NCI-H2107 treated with DMSO at 0.1 percent for 48 hours (cell line): ENCODE results near the gene KIR2DL3.
"Not testable (repeated sequence)": the region's sequence is repeated elsewhere in the genome, so short reads cannot be mapped to it uniquely, and the experiment has no call there.

Experiments
- DNase-seq: peaks from one replicate; lab custom pipeline; 2025; ENCODE audit not compliant: unreplicated experiment; lab: John Stamatoyannopoulos, UW

KIR2DL3 gene

GRCh38 chr19:54738306-54738705 lies at the start of gene KIR2DL3:
TSS of gene KIR2DL3 (plus strand) at chr19:54738513. CDS start at chr19:54738546, 33 bp downstream.
- DNase-seq: not testable (repeated sequence)

GRCh38 chr19:54691582-54692297 lies 46.6 kb upstream of the KIR2DL3 start:
- no peak for DNase-seq

GRCh38 chr19:54692298-54692615 lies 46.1 kb upstream of the KIR2DL3 start:
- no peak for DNase-seq

DNA sequence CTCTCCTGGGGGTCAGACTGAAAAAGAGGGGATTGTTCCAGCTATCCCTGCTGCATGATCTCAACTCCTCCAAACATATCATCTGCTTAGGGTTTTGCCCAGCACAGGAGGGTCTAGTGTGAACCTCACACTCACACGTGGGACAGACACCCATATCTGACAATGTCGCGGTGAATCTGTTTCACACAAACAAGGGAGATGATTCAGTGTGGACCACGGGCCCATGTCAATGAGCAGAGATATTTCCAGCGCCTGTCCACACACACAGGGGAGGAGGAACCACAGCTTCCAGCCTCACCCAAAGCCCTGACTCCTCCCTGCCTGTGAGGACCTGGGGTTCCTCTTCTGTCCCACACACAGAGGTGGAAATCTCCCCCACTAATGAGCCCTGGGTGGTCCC lies 43.7 kb upstream of the KIR2DL3 start:
- no peak for DNase-seq

- no peak for DNase-seq
Measured at GRCh38 chr19:54696117-54696548, 42.2 kb upstream of the KIR2DL3 start.

DNA sequence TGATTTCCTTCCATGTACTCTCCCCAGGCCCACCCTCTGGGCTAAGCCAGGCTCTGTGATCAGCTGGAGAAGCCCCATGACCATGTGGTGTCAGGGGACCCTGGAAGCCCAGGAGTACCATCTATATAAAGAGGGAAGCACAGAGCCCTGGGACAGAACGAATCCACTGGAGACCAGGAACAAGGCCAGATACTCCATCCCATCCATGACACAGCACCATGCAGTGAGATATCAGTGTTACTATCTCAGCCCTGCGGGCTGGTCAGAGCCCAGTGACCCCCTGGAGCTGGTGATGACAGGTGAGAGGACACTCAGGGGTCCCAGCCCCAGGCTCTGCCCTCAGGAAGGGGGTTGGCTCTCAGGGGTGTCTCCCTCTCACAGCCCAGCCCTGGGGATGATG lies 41.5 kb upstream of the KIR2DL3 start:
- no peak for DNase-seq

DNA sequence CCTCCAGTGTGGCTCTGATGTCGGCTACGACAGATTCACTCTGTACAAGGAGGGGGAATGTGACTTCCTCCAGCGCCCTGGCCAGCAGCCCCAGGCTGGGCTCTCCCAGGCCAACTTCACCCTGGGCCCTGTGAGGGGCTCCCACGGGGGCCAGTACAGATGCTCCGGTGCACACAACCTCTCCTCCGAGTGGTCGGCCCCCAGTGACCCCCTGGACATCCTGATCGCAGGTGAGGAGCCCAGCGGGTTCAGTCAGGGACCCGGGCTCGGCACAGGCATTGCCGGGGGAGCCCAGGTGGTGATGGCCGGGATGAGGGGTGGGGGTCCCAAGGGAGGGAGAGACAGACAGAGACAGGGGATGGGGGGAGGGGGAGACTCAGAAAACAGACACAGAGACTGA lies 40.6 kb upstream of the KIR2DL3 start:
- DNase-seq: not testable (repeated sequence)

DNA sequence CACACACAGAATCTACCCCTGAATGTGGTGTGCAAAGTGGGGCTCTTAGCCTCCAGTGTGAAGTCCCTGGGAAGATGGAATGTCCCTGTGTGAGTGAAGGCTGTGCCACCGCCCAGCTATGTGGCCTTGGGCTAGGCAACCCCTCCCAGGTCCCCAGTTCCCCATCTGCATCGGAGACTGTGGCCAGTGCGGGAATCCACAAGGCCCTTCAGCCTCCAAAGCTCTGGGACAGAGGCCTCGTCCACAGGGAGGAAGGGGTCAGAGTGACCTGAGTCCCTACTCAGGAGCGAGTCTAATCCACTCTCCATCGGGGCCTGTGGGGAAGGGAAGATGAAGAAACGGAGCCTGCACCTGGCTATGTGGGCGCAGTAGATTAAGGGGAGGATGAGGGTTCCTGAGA lies 33.4 kb upstream of the KIR2DL3 start:
- DNase-seq: no peak

DNA sequence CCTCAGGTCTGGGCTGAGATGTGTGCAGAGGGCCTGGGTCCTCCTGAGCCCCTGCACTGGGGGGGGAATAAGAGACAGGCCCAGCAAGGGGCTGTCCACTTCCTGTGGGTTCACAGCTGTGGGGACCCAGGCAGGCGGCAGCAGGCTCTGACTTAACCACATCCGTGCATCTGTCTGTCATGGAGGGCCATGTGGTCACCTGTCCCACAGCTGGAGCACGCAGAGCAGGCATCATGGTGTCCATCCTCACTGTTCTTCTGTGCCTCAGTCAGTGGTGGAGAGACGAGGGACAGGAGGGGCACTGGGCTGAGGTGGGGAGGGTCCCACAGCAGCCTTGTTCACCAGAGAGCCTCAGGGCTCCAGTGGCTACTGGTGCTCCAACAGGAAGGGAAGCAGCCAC lies 30.4 kb upstream of the KIR2DL3 start:
- DNase-seq: no peak

- peak; percentile 79 for DNase-seq
Measured at GRCh38 chr19:54708781-54709180, 29.5 kb upstream of the KIR2DL3 start.

GRCh38 chr19:54709212-54709948 lies 28.9 kb upstream of the KIR2DL3 start:
- DNase-seq: no peak

DNA sequence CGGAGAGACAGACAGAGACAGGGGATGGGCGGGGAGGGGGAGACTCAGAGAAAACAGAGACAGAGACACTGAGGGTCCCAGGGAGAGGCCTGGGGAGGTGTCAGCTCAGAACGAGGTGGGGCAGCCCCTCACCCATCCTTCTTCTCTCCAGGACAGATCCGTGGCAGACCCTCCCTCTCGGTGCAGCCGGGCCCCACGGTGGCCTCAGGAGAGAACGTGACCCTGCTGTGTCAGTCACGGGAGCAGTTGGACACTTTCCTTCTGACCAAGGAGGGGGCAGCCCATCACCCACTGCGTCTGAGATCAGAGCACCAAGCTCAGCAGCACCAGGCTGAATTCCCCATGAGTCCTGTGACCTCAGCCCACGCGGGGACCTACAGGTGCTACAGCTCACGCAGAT lies 28.4 kb upstream of the KIR2DL3 start:
- not testable (repeated sequence) for DNase-seq

- DNase-seq: no peak
Measured at GRCh38 chr19:54724142-54724541, 14.2 kb upstream of the KIR2DL3 start, which contains the start of gene KIR3DL3. TSS of gene KIR3DL3 (plus strand) at chr19:54724442. CDS start at chr19:54724497, 55 bp downstream.

- DNase-seq: no peak
Measured at GRCh38 chr19:54724644-54725043, 13.7 kb upstream of the KIR2DL3 start.

DNA sequence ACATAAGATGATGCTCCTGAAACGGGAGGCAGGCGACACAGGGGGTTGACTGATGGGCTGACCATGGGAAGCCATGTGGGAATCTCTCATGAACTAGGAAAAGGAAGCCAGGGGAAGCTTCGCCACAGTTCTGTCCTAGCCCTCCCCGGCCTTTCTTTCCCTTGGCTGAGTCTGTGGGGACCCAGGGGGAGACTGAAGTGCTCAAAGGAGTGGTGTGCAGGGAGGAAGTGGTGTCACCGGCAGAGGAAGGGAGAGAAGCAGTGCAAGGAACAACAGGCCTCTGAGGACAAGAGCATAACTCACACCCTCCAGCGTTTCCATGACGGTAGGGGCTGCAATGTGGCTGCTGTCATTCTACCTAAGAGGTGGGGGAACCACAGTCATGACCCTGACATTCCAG lies 13.0 kb upstream of the KIR2DL3 start:
- no peak for DNase-seq

- no peak for DNase-seq
Measured at GRCh38 chr19:54727562-54727961, 10.8 kb upstream of the KIR2DL3 start.

DNA sequence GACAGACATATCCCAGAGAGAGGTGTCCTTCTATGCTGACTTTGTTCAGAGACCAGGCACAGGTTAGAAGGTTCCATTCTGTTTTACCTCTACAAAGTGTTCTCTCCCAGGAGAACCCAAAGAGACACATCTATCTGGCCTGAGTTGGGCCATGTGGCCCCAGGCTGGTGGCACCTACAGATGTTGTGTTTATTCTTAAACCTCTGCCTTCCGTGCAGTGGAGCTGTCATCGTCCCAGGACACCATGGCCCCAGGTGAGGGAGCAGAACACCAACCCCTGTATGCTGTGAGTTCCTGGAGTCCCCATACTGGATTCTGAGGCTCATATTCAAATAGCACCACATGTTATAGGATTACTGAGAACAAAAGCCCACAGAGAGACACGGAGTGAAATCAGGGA lies 10.1 kb upstream of the KIR2DL3 start:
- no peak for DNase-seq

GRCh38 chr19:54729416-54730188 lies 8.7 kb upstream of the KIR2DL3 start:
- DNase-seq: no peak

DNA sequence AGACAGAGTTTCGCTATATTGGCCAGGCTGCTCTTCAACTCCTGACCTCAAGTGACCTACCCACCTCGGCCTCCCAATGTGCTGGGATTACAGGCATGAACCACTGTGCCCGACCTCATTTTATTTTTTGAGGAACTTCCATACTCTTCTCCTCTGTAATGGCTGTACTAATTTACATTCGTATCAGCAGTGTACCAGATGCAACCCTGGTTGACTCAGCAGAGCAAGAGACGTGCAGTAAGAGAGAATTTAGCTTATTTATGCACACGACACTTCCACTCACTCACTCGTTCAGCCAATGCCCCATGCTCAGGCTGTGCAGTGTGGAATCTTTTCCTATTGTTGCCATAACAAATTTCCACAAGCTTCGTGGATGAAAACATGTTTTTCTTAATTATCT lies 7.1 kb upstream of the KIR2DL3 start:
- no peak for DNase-seq

- no peak for DNase-seq
Measured at GRCh38 chr19:54738715-54739114, 402 bp downstream of the KIR2DL3 start.

- no peak for DNase-seq
Measured at GRCh38 chr19:54739587-54740497, 1.5 kb downstream of the KIR2DL3 start.
